ENCODE measurements around the gene IRGQ. TPM values are rescaled to one million over a fixed set of nuclear protein-coding genes. Genes with fewer than 3 reads are reported as not detected.

IRGQ gene
- polyA plus RNA-seq, 3 donors: 1.8 to 49.6 (median 2.9) TPM

DNA sequence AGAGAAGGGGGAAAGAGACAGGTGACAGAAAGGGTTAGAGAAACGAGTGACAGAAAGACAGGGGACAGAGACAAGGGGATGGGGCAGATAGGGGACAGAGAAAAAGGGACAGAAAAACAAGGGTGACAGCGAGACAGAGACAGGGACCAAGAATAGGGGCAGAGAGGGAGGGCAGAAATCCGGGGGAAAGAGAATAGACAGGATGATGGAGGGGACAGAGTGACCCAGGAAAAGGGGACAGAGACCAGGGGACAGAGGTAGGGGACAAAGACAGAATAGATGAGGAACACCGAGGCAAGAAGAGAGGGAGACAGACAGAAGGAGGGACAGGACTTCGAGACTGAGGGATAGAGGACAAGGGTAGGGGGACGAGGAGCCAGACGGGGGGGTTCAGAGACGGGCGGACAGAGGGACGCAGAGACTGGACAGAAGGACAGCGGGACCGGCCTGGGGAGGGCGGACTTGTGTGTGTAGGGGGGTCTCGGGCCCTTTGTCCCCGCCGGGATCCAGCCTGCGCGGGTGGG is 43.1 kb upstream of the IRGQ start:
- Histone ChIP-seq H3K4me3 (replicated peaks in 1 of 3; ENCODE audit: low read depth in 2 of 3, low read length in 3 of 3) (no peak overlapping the region), H3K4me1 (ENCODE audit: control insufficient read depth in 1 of 2, insufficient read depth in 2 of 2, low read length in 2 of 2) (peaks cover 6 to 7% of the 10 kb centered on the region in 2 donors), H3K36me3 (replicated peaks in 1 of 2; ENCODE audit: control insufficient read depth in 1 of 2, insufficient read depth in 2 of 2, low read length in 2 of 2) (no peaks in the 10 kb centered on the region), H3K27ac (ENCODE audit: low read depth in 1 of 2, low read length in 2 of 2) (no peak overlapping the region), H3K9me3 (replicated peaks in 1 of 2; ENCODE audit: control insufficient read depth in 1 of 2, insufficient read depth in 1 of 2, low read length in 2 of 2) (peaks cover 0 to 14% of the 10 kb centered on the region in 2 donors), H3K4me2 (replicated peaks; ENCODE audit: extremely low read depth, low read length, poor library complexity, severe bottlenecking) (no peak overlapping the region), H2AFZ (ENCODE audit: insufficient read depth, low read depth, low read length, poor library complexity, severe bottlenecking) (no peak overlapping the region), H3K9ac (ENCODE audit: insufficient read depth, low read length, poor library complexity, severe bottlenecking) (no peak overlapping the region), H3K27me3 (ENCODE audit: control insufficient read depth in 2 of 2, insufficient read depth in 2 of 2, low read length in 2 of 2) (peaks cover 36 to 57% of the 10 kb centered on the region in 2 donors), H4K20me1 (ENCODE audit: insufficient read depth, low read length) (peaks cover 7% of the 10 kb centered on the region), H3K79me2 (ENCODE audit: insufficient read depth, low read length) (no peaks in the 10 kb centered on the region)
- H3K4me1 Mint-ChIP-seq: peaks cover 17% of the 10 kb centered on the region
- H3K27ac Mint-ChIP-seq: peak overlapping the region in 1 of 7 donors; percentile 52
- 14% methylated on average over 14 of the region's 18 CpGs for WGBS (ENCODE audit: insufficient coverage)
- peaks cover 12 to 19% of the 10 kb centered on the region in 2 donors for H3K36me3 Mint-ChIP-seq
- DNase-seq: no peak
- H3K9me3 Mint-ChIP-seq: peaks cover 0 to 23% (median 11%) of the 10 kb centered on the region in 7 donors
- intact Hi-C loops (cut with micrococcal nuclease): no loop called here
- H3K4me3 Mint-ChIP-seq: peak overlapping the region; percentile 69 to 88
- peaks cover 54 to 66% (median 61%) of the 10 kb centered on the region in 3 donors for H3K27me3 Mint-ChIP-seq (ENCODE audit: low read depth in 3 of 3)
- TF ChIP-seq, protein P1, sequence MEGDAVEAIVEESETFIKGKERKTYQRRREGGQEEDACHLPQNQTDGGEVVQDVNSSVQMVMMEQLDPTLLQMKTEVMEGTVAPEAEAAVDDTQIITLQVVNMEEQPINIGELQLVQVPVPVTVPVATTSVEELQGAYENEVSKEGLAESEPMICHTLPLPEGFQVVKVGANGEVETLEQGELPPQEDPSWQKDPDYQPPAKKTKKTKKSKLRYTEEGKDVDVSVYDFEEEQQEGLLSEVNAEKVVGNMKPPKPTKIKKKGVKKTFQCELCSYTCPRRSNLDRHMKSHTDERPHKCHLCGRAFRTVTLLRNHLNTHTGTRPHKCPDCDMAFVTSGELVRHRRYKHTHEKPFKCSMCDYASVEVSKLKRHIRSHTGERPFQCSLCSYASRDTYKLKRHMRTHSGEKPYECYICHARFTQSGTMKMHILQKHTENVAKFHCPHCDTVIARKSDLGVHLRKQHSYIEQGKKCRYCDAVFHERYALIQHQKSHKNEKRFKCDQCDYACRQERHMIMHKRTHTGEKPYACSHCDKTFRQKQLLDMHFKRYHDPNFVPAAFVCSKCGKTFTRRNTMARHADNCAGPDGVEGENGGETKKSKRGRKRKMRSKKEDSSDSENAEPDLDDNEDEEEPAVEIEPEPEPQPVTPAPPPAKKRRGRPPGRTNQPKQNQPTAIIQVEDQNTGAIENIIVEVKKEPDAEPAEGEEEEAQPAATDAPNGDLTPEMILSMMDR (IDR thresholded peaks at IDR 0.05): no peak

DNA sequence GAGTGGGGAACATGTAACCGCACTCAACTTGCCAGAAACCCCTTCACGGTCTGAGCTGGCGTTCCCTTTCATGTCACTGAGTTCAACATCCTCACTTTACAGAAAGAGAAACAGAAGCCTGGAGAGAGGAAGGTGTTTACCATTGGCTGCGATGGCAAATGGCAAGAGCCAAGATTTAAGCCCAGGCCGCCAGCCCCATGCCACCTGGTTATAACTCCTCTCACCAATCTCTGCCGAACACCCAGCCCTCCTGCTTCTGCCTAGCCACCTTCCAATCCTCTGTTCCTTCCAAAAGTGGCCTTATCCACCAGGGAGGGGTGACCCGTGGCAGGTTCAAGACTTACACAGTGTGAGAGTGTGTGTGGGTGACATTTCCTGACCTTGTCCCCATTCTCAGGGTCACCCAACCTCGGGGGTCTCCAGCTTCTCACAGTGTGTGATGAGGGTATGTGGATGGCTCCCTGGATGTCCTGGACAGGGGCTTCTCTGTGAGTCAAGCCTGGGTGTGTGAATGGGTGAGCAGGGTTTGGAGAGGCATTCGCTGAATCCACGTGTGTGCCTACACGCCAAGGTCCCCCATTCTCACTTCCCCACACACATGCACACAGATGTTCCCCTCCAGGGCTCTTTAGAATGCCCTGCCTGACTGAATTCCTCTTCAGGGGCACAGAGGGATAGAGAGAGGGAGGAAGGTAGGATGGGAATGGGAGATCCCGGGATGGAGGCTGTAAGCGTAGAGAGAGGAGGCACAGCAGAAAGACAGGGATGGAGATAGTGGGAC is 42.5 kb upstream of the IRGQ start:
- no peak overlapping the region for H3K4me3 ChIP-seq (replicated peaks in 1 of 3; ENCODE audit: low read depth in 2 of 3, low read length in 3 of 3)
- no peak overlapping the region for H3K4me2 ChIP-seq (replicated peaks; ENCODE audit: extremely low read depth, low read length, poor library complexity, severe bottlenecking)
- no peak overlapping the region for H2AFZ ChIP-seq (ENCODE audit: insufficient read depth, low read depth, low read length, poor library complexity, severe bottlenecking)
- TF ChIP-seq, protein P1 (IDR thresholded peaks at IDR 0.05): no peak
- no peaks in the 10 kb centered on the region for H3K36me3 ChIP-seq (replicated peaks in 1 of 2; ENCODE audit: control insufficient read depth in 1 of 2, insufficient read depth in 2 of 2, low read length in 2 of 2)
- H3K79me2 ChIP-seq (ENCODE audit: insufficient read depth, low read length): no peaks in the 10 kb centered on the region
- H3K27me3 Mint-ChIP-seq (ENCODE audit: low read depth in 3 of 3): peaks cover 55 to 69% (median 61%) of the 10 kb centered on the region in 3 donors
- H3K9ac ChIP-seq (ENCODE audit: insufficient read depth, low read length, poor library complexity, severe bottlenecking): no peak overlapping the region
- no peak overlapping the region for H3K27ac ChIP-seq (ENCODE audit: low read depth in 1 of 2, low read length in 2 of 2)
- no peak for DNase-seq
- peaks cover 12 to 19% of the 10 kb centered on the region in 2 donors for H3K36me3 Mint-ChIP-seq
- WGBS (ENCODE audit: insufficient coverage): 92% methylated on average over 2 of the region's 13 CpGs
- H3K27me3 ChIP-seq (ENCODE audit: control insufficient read depth in 2 of 2, insufficient read depth in 2 of 2, low read length in 2 of 2): peaks cover 36 to 57% of the 10 kb centered on the region in 2 donors
- peaks cover 0 to 14% of the 10 kb centered on the region in 2 donors for H3K9me3 ChIP-seq (replicated peaks in 1 of 2; ENCODE audit: control insufficient read depth in 1 of 2, insufficient read depth in 1 of 2, low read length in 2 of 2)
- peaks cover 0 to 23% (median 11%) of the 10 kb centered on the region in 7 donors for H3K9me3 Mint-ChIP-seq
- H4K20me1 ChIP-seq (ENCODE audit: insufficient read depth, low read length): peaks cover 7% of the 10 kb centered on the region
- H3K4me1 Mint-ChIP-seq: peaks cover 17% of the 10 kb centered on the region
- H3K4me3 Mint-ChIP-seq: peak overlapping the region; percentile 20 to 88
- intact Hi-C loops (cut with micrococcal nuclease): no loop called here
- peaks cover 6 to 7% of the 10 kb centered on the region in 2 donors for H3K4me1 ChIP-seq (ENCODE audit: control insufficient read depth in 1 of 2, insufficient read depth in 2 of 2, low read length in 2 of 2)
- H3K27ac Mint-ChIP-seq: peak overlapping the region in 2 of 7 donors; percentile 52 to 71

Measured in CD14-positive monocyte (primary cell).